HG03571 (cell line): ENCODE data around the gene LINGO1.

Experiments used
- ATAC-seq: cut with Tn5 transposase; IDR thresholded peaks from one replicate; pipeline ENCODE4 v1.9.1; 2021; ENCODE audit not compliant: unreplicated experiment

The LINGO1 gene

GRCh38 chr15:77657634-77658238 is 25.0 kb upstream of the LINGO1 start:
- no peak for ATAC-seq

- no peak for ATAC-seq
Observed at GRCh38 chr15:77656294-77656693, 23.6 kb upstream of the LINGO1 start.

- ATAC-seq = no peak
Observed at GRCh38 chr15:77654975-77655374, 22.3 kb upstream of the LINGO1 start.

- no peak for ATAC-seq
Observed at GRCh38 chr15:77653832-77654480, 21.2 kb upstream of the LINGO1 start.

GRCh38 chr15:77650265-77650664 is 17.6 kb upstream of the LINGO1 start:
- ATAC-seq = no peak

GRCh38 chr15:77649610-77650009 is 16.9 kb upstream of the LINGO1 start:
- no peak for ATAC-seq

GRCh38 chr15:77649017-77649416 is 16.3 kb upstream of the LINGO1 start:
- no peak for ATAC-seq

GRCh38 chr15:77647961-77648360 is 15.2 kb upstream of the LINGO1 start:
- ATAC-seq = no peak

- ATAC-seq = no peak
Observed at GRCh38 chr15:77646104-77646694, 13.5 kb upstream of the LINGO1 start.

- no peak for ATAC-seq
Observed at GRCh38 chr15:77645602-77646001, 12.9 kb upstream of the LINGO1 start.

GRCh38 chr15:77644543-77645247 is 12.0 kb upstream of the LINGO1 start:
- ATAC-seq = no peak

GRCh38 chr15:77643764-77644163 is 11.1 kb upstream of the LINGO1 start:
- ATAC-seq = no peak

GRCh38 chr15:77642793-77643430 is 10.2 kb upstream of the LINGO1 start:
- no peak for ATAC-seq

GRCh38 chr15:77641999-77642398 is 9.3 kb upstream of the LINGO1 start:
- ATAC-seq = no peak

- no peak for ATAC-seq
Observed at GRCh38 chr15:77640615-77641014, 7.9 kb upstream of the LINGO1 start.

- no peak for ATAC-seq
Observed at GRCh38 chr15:77639431-77639830, 6.7 kb upstream of the LINGO1 start.

GRCh38 chr15:77637851-77638692 is 5.4 kb upstream of the LINGO1 start:
- no peak for ATAC-seq

- ATAC-seq = no peak
Observed at GRCh38 chr15:77636209-77636608, 3.5 kb upstream of the LINGO1 start.

GRCh38 chr15:77634266-77634962 is 1.7 kb upstream of the LINGO1 start:
- ATAC-seq = no peak

GRCh38 chr15:77633913-77634265 is 1.2 kb upstream of the LINGO1 start:
- no peak for ATAC-seq
